HG02885 (cell line): ENCODE measurements around the gene ABCC1.
"Not testable (repeated sequence)": the region's sequence is repeated elsewhere in the genome, so short reads cannot be mapped to it uniquely, and the experiment has no call there.

Experiments
- ATAC-seq: cut with Tn5 transposase; IDR thresholded peaks from one replicate; pipeline ENCODE4 v1.9.1; 2021; ENCODE audit warnings: mild to moderate bottlenecking; ENCODE audit not compliant: unreplicated experiment, poor library complexity

The ABCC1 gene

DNA sequence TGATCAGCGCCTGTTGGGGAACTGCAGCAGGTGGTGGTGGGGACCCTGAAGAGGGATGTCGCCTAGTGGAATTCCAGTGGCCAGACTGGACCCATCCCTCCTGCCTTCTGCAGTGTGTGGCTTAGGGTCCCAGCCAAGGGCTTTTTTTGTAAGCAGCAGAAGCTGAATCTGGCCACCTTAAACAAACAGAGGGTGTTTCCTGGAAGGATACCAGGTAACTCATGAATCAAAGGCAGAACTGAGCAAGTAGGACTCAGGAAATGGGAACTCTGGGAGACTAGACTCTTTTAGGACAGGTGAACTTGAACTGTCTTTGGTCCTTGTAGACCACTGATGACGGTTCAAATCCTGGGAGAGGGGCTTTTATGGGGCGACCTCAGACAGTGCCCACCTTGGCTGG is 149.9 kb downstream of the ABCC1 start:
- ATAC-seq, result no peak

DNA sequence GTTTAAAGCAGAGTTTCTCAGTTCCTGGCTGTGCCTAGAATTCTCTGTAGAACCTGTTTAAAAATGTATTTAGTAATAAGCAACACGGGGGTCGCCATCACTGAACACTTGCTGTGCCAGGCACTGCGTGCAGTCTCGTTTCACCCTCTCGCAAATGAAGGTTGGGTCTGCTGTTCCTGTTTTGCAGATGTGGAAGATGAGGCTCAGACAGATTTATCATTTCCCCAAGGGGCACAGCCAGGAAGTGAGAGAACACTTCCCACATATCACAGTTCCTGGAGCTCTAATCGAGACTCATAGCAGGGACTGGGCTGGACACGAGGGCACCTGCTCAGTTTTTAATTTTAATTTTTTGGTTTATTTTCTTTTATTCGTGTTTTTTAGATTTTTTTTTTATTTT is 151.2 kb downstream of the ABCC1 start:
- no peak for ATAC-seq

DNA sequence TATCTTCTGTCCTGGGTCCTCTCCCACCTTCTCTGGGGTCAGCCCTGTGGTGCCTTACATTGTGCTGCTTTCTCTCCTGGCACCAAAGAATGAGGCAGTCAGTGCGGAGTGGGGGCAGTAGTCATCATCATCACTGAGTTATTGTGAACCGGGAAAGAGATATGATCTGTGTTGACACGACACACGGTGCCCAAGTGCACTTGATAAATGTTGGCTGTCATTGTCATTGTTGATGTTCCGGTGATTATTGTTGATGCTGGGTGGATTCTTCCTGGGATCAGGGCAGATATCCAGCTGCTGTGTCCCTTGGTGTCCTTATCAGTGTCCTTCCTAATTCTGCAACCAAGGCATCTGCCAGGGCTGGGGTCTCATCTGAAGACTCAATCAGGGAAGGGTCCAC is 152.2 kb downstream of the ABCC1 start:
- no peak for ATAC-seq

DNA sequence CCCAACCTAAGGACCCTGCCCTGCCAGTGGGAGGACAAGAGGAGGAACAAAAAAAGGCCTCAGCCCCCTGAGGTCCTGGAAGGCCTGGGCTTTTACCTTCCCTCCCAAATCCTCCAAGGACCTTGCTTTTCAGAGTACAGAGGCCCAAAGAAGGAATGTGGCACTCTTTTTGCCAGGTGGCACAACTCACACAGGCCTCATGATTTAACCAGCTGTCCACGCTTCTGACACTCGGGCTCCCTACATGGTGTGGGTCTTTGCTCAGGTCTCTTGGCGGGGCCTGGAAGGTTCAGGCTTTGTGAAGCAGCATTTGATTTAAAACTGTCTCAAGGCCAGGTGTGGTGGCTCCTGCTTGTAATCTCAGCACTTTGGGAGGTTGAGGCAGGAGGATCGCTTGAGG is 153.3 kb downstream of the ABCC1 start:
- no peak for ATAC-seq

DNA sequence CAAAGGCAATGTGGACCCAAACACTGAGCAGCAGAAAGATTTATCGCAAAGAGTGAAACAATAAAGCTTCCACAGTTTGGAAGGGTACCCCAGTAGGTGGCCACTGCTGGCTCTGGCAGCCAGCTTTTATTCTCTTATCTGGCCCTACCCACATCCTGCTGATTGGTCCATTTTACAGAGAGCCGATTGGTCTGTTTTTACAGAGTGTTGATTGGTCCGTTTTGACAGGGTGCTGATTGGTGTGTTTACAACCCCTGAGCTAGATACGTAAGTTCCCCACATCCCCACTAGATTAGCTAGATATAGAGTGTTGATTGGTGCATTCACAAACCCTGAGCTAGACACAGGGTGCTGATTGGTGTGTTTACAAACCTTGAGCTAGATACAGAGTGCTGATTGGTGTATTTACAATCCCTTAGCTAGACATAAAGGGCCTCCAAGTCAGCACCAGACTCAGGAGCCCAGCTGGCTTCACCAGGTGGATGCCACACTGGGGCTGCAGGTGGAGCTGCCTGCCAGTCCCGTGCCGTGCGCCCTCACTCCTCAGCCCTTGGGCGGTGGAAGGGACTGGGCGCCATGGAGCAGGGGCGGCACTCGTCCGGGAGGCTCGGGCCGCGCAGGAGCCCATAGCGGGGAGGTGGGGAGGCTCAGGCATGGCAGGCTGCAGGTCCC is 154.9 kb downstream of the ABCC1 start:
- ATAC-seq, result not testable (repeated sequence)

DNA sequence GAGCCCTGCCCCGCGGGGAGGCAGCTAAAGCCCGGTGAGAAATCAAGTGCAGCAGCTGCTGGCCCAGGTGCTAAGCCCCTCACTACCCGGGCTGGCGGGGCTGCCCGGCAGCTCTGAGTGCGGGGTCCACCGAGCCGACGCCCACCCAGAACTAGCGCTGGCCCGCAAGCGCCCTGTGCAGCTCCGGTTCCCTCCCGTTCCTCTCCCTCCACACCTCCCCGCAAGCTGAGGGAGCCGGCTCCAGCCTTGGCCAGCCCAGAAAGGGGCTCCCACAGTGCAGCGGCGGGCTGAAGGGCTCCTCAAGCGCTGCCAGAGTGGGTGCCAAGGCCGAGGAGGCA is 155.4 kb downstream of the ABCC1 start:
- ATAC-seq, result not testable (repeated sequence)

DNA sequence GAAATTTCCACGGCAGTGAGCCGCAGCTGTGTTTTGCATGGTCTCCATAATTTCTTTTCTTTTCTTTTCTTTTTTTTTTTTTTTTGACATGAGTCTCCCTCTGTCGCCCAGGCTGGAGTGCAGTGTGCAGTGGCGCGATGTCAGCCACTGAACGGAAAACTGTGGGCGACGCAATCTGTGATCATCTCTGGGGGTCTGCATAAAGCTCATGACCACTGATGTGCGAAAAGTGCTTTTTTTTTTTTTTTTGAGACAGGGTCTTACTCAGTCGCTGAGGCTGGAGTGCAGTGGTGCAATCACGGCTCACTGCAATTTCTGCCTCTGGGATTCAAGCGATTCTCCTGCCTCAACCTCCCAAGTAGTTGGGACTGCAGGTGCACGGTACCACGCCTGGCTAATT is 156.2 kb downstream of the ABCC1 start:
- ATAC-seq, result no peak

DNA sequence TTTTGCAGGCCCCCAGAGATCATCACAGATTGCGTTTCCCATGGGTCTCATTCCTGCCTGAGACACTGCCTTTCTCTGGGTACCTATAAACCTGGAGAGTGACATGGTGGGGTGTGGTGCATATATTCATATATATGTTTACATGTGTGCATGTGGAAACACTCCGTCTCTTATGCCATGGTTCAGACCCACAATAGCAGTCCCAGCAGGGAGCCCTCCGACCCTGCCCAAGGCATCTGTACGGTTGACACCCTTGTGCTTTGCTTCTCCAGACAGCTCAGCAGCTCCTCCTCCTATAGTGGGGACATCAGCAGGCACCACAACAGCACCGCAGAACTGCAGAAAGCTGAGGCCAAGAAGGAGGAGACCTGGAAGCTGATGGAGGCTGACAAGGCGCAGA is 157.1 kb downstream of the ABCC1 start:
- no peak for ATAC-seq

DNA sequence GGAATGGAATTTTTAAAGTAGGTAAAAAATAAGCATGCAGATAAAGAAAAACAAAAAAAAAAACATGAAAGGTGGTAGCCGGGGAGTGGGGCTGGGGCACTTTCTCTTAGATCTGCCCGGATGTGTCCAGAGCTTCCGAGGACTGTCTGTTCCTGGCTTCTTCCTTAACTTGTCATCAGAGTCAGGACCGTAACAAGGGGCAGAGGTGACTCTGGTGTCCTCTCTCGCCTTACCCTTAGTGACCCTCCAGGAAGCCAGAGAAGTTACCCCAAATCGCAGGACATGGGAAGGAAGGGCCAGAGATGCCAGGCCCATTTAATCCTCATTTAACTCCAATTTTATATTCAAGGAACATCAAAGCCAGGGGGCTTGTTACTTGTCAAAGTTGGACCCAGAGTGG is 158.4 kb downstream of the ABCC1 start:
- no peak for ATAC-seq

DNA sequence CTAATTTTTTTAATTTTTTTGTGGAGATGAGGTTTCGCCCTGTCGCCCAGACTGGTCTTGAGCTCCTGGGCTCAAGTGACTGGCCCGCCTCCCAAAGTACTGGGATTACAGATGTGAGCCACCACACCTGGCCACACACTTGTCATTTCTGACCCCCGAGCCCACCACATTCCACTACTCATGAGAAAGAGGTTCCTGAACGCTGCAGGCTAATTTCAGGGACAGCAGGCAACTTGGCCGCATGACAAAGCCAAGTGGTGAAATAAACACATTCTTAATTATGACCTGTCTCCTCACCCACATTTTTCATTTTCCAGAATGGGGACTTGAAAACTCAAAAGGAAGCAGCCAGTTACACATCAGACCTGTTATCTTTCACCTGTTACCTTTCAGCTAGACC is 159.3 kb downstream of the ABCC1 start:
- no peak for ATAC-seq

DNA sequence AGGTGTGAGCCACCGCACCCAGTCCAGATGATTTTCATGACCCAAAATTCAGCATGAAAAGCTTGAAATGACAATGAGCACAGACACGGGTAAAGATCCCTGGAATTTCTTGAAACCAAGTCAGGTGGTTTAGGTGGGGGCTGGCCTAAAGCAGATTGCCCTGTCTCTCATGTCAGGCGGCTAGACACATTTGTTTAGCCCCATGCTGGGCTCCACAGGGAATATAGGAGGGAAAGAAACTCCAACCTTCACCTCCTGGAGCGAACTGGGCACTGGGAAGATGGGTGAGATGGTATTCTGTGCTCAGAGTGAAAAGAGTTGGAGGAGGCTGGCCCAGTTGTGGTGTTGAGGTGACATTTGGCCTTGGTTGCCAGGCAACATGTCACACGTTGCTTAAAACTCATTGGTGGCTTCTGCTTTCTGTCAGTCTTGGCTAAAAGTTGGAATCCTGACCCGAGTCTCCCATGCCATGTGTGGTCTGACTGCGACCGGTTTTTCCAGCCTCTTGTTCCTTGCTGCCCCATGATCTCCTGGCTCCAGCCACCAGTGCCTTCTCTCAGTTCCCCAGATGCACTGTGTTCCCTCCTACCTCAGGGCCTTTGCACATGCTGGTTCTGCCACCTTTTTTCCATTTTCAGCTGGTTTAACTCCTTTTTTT is 160.2 kb downstream of the ABCC1 start:
- ATAC-seq, result no peak

DNA sequence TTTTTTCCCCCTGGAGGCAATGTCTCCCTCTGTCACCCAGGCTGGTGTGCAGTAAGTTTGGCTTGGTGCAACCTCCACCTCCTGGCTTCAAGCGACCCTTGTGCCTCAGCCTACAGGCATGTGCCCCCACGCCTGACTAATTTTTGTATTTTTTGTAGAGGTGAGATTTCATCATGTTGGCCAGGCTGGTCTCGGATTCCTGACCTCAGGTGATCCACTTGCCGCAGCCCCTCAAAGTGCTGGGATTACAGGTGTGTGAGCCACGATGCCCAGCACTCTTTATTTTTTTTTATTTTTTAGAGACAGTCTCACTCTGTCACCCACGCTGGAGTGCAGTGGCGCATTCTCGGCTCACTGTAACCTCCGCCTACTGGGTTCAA is 160.7 kb downstream of the ABCC1 start:
- no peak for ATAC-seq

DNA sequence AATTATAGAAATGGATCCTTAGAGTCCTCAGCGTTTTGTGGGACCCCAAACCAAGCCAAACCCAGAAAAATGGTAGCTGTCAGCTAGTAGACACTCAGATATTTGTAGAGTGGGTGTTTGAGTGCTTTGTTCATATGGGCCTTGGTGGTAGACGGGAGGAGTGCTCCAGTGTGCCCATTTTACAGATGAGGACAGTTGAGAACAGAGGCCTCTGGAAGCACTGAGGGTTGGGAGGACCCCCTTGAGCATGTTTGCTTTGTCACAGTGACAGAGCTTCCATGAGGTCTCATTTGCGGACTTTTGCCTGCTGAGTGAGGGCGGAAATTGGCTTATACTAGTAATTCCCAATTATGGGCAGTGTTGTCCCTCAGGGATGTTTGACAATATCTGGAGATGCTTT is 162.2 kb downstream of the ABCC1 start:
- ATAC-seq, result no peak

DNA sequence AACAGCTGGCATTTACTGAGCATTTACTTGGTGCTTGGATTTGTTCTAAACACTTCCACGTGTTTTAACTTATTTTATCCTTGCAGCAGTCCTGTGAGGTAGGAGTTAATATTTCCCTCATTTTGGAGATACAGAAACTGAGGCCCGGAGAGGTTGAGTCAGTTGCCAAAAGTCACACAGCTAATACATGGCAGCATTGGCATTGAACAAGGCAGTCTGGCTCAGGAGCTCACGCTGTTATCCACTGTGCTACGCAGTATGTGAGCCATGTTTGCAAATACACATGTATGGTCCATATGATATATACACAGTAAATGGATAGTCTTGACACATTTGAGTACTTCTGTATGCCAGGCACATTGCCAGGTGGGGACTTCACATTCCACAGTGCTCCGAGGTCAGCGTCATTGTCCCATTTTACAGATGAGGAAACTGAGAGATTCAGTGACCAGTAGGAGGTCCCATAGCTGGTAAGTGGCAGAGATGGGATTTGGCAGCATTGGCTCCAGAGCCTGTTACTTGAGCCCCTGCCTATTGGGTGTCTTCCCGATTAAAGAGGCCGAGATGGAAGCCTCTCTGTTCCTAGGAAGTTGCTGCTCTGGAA is 163.1 kb downstream of the ABCC1 start:
- ATAC-seq, result no peak

DNA sequence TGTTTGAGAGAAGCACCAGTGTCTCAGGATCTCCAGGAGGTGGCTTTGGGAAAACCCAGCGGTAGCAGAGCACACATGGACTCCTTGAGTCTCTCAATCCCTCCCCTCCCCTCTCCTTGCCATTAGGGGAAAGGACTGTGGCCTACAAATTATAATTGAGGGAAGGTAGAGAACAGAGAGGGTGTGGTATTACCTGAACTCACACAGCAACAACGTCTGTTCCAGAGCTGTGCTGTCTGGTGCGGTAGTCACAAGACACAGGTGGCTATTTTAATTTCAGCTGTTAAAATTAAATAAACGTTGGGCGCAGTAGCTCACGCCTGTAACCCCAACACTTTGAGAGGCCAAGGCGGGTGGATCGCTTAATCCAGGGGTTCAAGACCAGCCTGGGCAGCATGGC is 163.7 kb downstream of the ABCC1 start:
- no peak for ATAC-seq

DNA sequence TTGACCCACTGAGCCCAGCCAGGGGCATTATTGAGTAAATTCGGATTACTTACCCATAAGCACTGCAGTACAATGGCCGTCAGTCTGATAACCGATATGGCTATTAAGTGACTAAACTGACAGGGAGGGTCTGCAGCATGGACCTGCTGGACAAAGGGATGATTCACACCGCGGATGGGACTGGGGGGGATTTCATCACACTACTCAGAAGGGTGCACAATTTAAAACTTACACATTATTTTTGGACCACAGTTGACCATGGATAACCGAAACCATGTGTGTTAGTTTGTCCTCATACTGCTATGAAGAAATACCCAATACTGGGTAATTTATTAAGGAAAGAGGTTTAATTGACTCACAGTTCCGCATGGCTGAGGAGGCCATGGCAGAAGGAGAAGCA is 167.4 kb downstream of the ABCC1 start:
- ATAC-seq, result no peak

DNA sequence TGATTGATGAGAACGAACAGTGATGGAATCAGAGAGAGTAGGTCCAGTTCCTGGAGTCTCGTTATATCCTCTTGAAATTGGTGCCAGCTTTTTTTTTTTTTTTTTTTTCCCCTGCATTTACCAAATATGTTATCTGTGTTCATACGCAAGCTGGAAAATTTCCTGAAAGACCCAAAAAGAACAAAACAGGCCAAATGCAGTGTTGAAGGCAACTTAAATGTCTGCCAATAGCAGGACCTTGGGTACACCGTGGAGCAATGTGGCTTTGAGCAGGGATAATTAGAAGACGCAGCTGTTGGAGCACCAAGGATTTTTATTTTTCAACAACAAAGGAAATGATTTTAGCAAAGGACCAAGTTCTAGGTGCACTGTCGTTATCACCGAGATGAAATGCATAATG is 168.9 kb downstream of the ABCC1 start:
- ATAC-seq, result no peak

DNA sequence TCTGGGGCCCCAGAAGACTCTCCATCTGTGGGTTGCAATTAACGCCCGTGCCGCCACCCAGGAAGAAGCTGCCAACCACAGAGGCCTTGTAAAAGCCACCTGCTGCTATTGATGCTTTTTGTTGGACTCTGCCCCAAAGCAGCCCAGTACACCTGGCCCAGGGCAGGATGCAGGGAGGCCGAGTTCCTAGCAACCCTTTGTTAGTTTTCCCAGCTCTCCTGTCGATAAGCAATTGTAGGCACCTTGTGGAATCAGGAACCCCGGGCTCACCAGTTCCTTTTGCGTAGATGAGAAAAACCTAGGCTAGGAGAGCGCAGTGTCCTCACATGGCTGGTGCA is 170.6 kb downstream of the ABCC1 start:
- no peak for ATAC-seq

DNA sequence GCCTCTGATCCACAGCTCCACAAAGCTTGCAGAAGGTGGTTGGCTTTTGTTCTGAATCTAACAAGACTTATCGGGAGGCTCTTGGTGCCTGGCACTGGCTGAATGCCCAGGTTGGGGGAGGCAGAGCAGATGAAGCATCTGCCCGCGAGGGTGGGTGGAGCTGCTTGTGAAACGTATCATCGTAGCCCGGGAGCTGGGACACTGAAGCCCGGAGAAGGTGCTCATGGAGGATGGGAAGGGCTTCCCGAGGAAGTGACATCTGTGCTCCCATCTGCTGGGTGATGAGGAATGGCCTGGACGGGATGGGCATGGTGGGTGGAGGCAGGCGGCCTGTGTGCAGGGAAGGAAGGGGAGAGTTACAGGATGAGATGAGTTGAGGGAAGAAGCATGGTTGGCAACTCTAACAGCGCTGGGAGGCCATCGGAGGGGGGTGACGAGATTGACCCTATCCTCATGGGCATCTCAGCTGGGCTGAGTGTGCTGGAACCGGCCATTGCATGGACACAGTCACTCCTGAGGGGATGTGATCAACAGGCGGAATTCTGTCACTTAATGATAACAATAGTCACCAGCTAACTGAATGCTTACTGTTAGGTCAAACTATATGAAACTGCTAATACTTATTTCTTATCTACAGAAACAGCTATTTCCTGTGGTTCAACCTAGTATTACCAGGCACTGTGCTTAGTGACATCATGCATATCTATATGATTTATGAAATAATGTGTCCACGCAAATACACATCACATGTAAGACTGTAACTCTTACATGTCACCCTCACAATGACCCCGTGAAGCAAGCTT is 171.2 kb downstream of the ABCC1 start:
- ATAC-seq, result no peak

DNA sequence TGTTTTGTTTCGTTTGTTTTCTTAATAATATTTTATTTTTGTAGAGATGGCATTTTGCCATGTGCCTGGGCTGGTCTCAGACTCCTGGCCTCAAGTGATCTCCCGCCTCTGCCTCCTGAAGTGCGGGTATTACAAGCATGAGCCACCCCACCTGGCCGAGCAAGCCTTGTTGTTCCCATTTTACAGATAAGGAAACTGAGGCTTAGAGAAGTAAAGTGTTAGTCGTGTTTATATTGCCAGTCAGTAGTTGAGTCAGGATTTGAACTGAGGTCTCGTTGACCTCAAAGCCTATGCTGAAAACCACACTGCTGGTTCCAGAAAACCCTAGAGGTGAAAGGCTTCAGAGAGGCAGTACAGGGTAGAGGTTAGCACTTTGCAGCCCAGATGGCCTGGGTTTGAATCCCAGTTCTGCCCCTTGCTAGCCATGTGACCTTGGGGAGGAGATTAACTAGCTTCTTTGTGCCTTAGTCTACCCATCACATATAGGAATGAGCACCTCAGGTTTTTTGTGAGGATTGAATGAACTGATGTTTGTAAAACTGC is 171.8 kb downstream of the ABCC1 start:
- ATAC-seq, result no peak

DNA sequence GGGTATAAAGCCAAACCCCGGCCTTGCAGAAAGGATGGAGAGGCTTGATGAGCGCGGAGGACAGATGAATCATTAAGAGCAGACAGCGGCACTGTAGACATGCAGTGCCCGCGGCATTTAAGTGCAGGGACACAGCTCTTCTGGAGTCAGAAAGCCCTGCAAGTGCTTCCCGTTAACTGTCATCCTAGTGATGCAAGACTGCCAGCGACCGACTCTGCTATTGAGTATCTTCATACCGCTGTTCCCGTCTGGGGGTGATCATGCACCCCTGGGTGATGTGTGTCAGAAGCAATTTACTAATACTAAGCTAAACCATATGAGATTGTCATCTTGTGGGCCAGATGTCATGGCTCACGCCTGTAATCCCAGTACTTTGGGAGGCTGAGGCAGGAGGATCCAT is 172.8 kb downstream of the ABCC1 start:
- ATAC-seq, result no peak
